Keratinocyte (primary cell): ENCODE results near the gene RNF169.

Source experiments
- EZH2 ChIP-seq: IDR thresholded peaks from one replicate; pipeline ENCODE4 v1.6.1; 2012; ENCODE audit warnings: inconsistent platforms, mild to moderate bottlenecking, low read length, moderate library complexity
- TF ChIP-seq, protein P1 (sequence below), 3 experiments: IDR thresholded peaks in 1 of 3; conservative IDR thresholded peaks in 1 of 3; optimal IDR thresholded peaks in 1 of 3; 2 replicates in 2 of 3; 3 replicates in 1 of 3; pipeline versions ENCODE3 to v1.5.1; 2011; ENCODE audit warnings: low read length in 3 of 3, mild to moderate bottlenecking in 3 of 3, moderate library complexity in 2 of 3, control low read depth in 1 of 3, inconsistent platforms in 1 of 3; ENCODE audit not compliant: insufficient read depth in 2 of 3; ENCODE audit errors: extremely low read depth in 1 of 3

DNA sequence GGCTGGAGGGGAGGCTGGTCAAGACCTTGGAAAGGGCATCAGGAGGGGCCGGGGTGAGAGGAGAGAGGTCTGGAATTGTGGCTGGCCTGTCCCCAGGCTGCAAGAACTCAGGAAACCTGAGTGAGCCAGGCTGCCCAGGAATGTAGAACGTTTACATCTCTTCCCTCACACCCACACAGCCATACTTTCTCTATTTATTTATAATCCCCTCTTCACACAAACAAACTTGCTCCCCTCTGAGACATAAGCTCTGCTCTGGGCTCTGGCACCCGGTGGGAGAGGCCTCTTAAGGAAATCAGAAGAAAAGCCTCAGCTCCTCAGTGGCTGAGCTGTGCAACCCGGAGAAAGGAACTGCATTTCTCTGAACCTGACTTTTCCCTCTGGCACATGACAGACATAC lies 22.9 kb upstream of the RNF169 start:
- TF ChIP-seq, protein P1, sequence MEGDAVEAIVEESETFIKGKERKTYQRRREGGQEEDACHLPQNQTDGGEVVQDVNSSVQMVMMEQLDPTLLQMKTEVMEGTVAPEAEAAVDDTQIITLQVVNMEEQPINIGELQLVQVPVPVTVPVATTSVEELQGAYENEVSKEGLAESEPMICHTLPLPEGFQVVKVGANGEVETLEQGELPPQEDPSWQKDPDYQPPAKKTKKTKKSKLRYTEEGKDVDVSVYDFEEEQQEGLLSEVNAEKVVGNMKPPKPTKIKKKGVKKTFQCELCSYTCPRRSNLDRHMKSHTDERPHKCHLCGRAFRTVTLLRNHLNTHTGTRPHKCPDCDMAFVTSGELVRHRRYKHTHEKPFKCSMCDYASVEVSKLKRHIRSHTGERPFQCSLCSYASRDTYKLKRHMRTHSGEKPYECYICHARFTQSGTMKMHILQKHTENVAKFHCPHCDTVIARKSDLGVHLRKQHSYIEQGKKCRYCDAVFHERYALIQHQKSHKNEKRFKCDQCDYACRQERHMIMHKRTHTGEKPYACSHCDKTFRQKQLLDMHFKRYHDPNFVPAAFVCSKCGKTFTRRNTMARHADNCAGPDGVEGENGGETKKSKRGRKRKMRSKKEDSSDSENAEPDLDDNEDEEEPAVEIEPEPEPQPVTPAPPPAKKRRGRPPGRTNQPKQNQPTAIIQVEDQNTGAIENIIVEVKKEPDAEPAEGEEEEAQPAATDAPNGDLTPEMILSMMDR (optimal IDR thresholded peaks at IDR 0.05 in 1 of 3, IDR thresholded peaks at IDR 0.05 in 1 of 3, conservative IDR thresholded peaks at IDR 0.05 in 1 of 3; ENCODE audit: extremely low read depth in 1 of 3, insufficient read depth in 2 of 3, low read length in 3 of 3): no peak
- TF ChIP-seq EZH2: no peak
